ENCODE results near the gene HAVCR1. TPM values are rescaled to one million over a fixed set of nuclear protein-coding genes. Genes with fewer than 3 reads are reported as not detected.

HAVCR1 gene
- total and polyA plus RNA-seq, 2 experiments from 2014 or later = not detected

- TF ChIP-seq REST (IDR thresholded peaks at IDR 0.05; ENCODE audit: unreplicated experiment) (no peak), POLR2AphosphoS5 (IDR thresholded peaks at IDR 0.05; ENCODE audit: low read depth) (no peak)
Measured at GRCh38 chr5:157106630-157107461, 47.9 kb upstream of the HAVCR1 start (continued).

GRCh38 chr5:157100140-157100679 is 41.3 kb upstream of the HAVCR1 start:
- Histone ChIP-seq H3K36me3 (ENCODE audit: insufficient read depth) (no peaks in the 10 kb centered on the region), H3K4me2 (no peak overlapping the region), H3K79me2 (replicated peaks; ENCODE audit: insufficient read depth) (no peaks in the 10 kb centered on the region), H3K27ac (ENCODE audit: low read depth) (no peak overlapping the region), H3F3A (replicated peaks; ENCODE audit: low read depth) (no peaks in the 10 kb centered on the region), H3K27me3 (ENCODE audit: insufficient read depth) (no peaks in the 10 kb centered on the region), H3K9me2 (ENCODE audit: insufficient read depth) (no peaks in the 10 kb centered on the region), H4K20me1 (replicated peaks; ENCODE audit: insufficient read depth) (no peaks in the 10 kb centered on the region), H2AFZ (no peak overlapping the region), H3K4me1 (ENCODE audit: insufficient read depth) (no peaks in the 10 kb centered on the region), H3K4me3 (no peak overlapping the region)
- H3K9me3 Mint-ChIP-seq = no peaks in the 10 kb centered on the region
- no peak overlapping the region for H3K4me3 Mint-ChIP-seq
- no peak overlapping the region for H3K27ac Mint-ChIP-seq
- H3K4me1 Mint-ChIP-seq = no peaks in the 10 kb centered on the region
- DNase-seq (ENCODE audit: low spot score) = no peak
- no peaks in the 10 kb centered on the region for H3K27me3 Mint-ChIP-seq (ENCODE audit: insufficient read depth, low read depth, poor library complexity)
- no peaks in the 10 kb centered on the region for H3K36me3 Mint-ChIP-seq (ENCODE audit: low read depth)
- ATAC-seq = no peak
- TF ChIP-seq ZNF462 (CRISPR knock-in tag; IDR thresholded peaks at IDR 0.05) (no peak), ZNF331 (CRISPR knock-in tag; IDR thresholded peaks at IDR 0.05; ENCODE audit: low read depth) (no peak), CREB1 (CRISPR knock-in tag; IDR thresholded peaks at IDR 0.05; ENCODE audit: low read depth) (no peak)
